SH-SY5Y (cell line): ENCODE results near the gene TCP11L2.

Source experiments
- GATA2 ChIP-seq: IDR thresholded peaks from 2 replicates; pipeline ENCODE4 v1.6.1; 2011; ENCODE audit warnings: mild to moderate bottlenecking, low read depth, low read length
- GATA3 ChIP-seq: IDR thresholded peaks from 2 replicates; pipeline ENCODE4 v1.6.1; 2011; ENCODE audit warnings: low read depth, mild to moderate bottlenecking, low read length, moderate library complexity

DNA sequence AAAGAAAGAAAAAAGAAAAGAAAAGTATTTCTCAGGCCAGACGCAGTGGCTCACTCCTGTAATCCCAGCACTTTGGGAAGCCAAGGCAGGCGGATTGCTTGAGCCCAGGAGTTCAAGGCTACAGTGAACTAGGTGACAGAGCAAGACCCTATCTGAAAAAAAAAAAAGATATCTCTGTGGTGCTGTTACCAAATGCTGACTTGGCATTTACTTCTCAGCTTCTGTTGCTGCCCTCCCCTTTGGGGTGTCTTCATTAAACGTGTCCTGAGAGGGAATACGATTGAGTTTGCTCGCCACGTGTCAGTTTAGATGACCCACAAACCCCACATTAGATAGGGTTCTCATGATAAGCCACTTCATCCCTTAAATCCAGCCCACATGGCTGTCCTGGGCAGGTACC lies 50.6 kb downstream of the TCP11L2 start:
- no peak for TF ChIP-seq GATA3
- TF ChIP-seq GATA2 = no peak
